22Rv1 (cell line): ENCODE results near the gene ARL11.

Source experiments
- H3K27ac ChIP-seq: fragments of 450-650 bp; 2 replicates; pipeline ENCODE4 v1.5.1; 2017
- CTCF ChIP-seq: fragments of 450-650 bp; IDR thresholded peaks from 2 replicates; pipeline ENCODE4 v1.5.1; 2017; ENCODE audit warnings: mild to moderate bottlenecking
- ZFX ChIP-seq: fragments of 450-650 bp; IDR thresholded peaks from 2 replicates; pipeline ENCODE4 v1.6.1; 2017; ENCODE audit warnings: antibody characterized with exemption, borderline replicate concordance

The ARL11 gene

GRCh38 chr13:49627831-49628652 lies at the start of gene ARL11:
Gene ARL11 (plus strand): TSS chr13:49628507. CDS start chr13:49630448, 1,941 bp downstream.
- H3K27ac ChIP-seq: no peak within 1 kb of the TSS

GRCh38 chr13:49579501-49579900 lies 48.8 kb upstream of the ARL11 start:
- H3K27ac ChIP-seq: no peak overlapping the region
- no peak for TF ChIP-seq ZFX
- TF ChIP-seq CTCF: no peak

More at GRCh38 chr13:49627831-49628652, at the start of gene ARL11:
- TF ChIP-seq ZFX (no peak), CTCF (no peak)

GRCh38 chr13:49580980-49581680 lies 47.2 kb upstream of the ARL11 start:
- H3K27ac ChIP-seq: no peak overlapping the region
- TF ChIP-seq ZFX (no peak), CTCF (no peak)

- peak overlapping the region; percentile 81 for H3K27ac ChIP-seq
Observed at GRCh38 chr13:49584771-49585182, 43.5 kb upstream of the ARL11 start.

GRCh38 chr13:49585220-49586157 lies 42.8 kb upstream of the ARL11 start, which contains the start of gene RCBTB1:
Gene RCBTB1 (minus strand): TSS chr13:49585558. CDS start chr13:49567279, 18,279 bp downstream.
- TF ChIP-seq CTCF: no peak
- no peak for TF ChIP-seq ZFX
- H3K27ac ChIP-seq: peak within 1 kb of the TSS; percentile 81

More at GRCh38 chr13:49584771-49585182, 43.5 kb upstream of the ARL11 start:
- no peak for TF ChIP-seq ZFX
- no peak for TF ChIP-seq CTCF

- no peak overlapping the region for H3K27ac ChIP-seq
- TF ChIP-seq CTCF (no peak), ZFX (no peak)
Observed at GRCh38 chr13:49586717-49587116, 41.6 kb upstream of the ARL11 start.
